ENCODE data around the gene RHO.
"Not testable (repeated sequence)": the region's sequence is repeated elsewhere in the genome, so short reads cannot be mapped to it uniquely, and the experiment has no call there.

Gene RHO

DNA sequence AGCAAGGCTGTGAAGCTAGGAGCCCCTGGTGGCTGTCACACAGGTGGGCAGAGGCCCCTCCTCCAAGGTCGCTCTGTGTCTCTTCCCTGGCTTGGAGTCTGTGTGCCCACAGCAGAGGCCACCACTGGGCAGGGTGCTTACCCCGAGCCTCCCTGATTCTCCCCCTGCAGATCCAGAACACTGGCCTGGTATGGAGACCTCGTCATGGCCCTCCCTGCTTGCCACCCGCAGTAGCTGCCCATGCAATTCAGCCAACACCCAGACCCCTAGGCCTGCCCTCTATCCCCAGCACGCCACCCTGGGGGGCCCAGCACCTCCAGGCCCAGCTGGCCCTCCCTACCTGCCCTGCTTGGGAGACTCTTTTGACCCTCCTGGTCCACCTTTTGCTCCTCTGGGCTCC, 5.5 kb upstream of the RHO start:
- no peak for DNase-seq

DNA sequence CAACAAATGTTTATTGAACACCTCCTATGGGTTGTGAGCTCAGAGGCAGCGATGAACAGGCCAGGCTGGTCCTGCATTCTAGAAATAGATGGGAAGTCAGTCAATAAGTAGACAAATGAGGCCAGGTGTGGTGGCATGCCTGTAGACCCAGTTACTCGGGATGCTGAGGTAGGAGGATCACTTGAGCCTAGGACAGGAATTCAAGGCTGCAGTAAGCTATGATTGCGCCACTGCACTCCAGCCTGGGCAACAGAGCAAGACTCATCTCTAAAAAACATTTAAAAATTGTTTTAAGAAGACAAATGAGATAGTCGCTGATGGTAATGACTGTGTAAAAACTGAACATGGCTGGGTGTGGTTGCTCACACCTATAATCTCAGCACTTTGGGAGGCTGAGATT, 4.4 kb upstream of the RHO start:
- no peak for DNase-seq

DNA sequence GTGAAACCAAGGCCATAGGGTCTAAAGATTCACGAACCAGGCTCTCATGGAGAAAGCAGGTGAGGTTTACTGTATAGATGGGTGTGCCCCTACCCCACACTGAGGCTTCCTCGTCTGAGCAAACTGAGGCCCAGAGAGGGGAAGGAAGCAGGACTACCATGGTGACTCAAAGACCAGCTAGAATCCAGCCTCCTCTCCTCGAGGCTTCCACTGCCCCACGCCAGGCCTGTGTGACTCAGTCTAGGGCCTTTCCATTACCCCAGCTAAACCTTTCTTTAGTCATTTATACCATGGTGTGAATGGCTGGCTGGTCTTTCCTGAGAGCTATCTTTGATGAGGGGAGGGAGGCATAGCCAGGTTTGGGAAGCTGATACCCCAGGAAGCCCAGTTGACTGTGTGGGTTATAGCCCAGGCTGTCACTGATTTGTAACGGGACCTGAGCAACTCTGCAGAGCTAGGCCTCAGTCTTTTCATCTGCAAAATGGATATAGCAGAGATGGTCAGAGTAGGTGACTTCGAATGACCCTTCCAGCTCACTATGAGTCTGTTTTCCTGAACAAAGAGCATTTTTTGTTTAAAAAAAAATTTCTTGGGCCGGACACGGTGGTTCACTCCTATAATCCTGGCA, 3.0 kb upstream of the RHO start:
- DNase-seq: no peak

DNA sequence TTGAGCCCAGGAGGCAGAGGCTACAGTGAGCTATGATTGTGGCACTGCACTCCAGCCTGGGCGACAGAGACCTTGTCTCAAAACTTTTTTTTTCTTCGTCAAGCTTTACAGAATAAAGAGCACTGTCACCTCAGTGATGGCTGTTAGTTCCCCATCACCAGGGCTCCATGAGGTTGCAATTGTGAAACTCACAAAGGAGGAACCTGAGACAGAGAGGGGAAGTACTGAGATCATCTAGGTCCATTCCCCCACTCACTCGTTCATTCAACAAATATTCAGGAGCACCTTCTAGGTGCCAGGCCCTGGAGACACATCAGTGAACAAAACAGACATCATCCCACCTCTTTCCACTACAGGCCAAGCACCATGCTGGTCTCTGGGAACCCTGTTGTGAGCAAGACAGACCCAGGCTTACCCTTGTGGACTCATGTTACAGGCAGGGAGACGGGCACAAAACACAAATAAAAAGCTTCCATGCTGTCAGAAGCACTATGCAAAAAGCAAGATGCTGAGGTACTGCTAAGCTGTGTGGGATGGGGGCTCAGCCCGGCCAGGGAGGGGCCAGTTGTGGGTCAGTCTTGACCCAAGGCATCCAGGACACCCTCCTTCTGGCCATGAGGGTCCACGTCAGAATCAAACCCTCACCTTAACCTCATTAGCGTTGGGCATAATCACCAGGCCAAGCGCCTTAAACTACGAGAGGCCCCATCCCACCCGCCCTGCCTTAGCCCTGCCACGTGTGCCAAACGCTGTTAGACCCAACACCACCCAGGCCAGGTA, 2.1 kb upstream of the RHO start:
- DNase-seq: peak; percentile 81 to 86

DNA sequence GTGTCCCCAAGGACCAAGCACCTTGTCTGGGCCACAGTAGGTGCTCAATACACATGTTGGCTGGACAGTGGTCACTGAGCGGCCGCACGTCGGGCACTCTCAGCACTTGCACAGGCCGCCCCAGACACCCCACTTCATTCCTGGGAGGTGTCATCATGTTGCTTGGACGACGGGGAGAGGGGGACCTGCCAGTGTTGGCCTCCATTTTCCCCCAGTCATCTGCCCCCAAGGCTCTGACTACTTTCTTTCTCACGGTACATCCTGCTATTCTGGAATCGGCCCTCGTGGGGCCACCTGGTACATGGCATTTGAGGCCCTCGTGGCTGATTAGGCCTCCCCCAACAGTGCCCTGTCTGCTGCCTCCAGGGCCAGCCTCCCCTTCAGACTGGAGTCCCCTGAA, 1.2 kb upstream of the RHO start:
- DNase-seq: no peak

DNA sequence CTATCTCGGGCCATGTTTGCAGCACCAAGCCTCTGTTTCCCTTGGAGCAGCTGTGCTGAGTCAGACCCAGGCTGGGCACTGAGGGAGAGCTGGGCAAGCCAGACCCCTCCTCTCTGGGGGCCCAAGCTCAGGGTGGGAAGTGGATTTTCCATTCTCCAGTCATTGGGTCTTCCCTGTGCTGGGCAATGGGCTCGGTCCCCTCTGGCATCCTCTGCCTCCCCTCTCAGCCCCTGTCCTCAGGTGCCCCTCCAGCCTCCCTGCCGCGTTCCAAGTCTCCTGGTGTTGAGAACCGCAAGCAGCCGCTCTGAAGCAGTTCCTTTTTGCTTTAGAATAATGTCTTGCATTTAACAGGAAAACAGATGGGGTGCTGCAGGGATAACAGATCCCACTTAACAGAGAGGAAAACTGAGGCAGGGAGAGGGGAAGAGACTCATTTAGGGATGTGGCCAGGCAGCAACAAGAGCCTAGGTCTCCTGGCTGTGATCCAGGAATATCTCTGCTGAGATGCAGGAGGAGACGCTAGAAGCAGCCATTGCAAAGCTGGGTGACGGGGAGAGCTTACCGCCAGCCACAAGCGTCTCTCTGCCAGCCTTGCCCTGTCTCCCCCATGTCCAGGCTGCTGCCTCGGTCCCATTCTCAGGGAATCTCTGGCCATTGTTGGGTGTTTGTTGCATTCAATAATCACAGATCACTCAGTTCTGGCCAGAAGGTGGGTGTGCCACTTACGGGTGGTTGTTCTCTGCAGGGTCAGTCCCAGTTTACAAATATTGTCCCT, 1.2 kb downstream of the RHO start:
- DNase-seq: no peak

DNA sequence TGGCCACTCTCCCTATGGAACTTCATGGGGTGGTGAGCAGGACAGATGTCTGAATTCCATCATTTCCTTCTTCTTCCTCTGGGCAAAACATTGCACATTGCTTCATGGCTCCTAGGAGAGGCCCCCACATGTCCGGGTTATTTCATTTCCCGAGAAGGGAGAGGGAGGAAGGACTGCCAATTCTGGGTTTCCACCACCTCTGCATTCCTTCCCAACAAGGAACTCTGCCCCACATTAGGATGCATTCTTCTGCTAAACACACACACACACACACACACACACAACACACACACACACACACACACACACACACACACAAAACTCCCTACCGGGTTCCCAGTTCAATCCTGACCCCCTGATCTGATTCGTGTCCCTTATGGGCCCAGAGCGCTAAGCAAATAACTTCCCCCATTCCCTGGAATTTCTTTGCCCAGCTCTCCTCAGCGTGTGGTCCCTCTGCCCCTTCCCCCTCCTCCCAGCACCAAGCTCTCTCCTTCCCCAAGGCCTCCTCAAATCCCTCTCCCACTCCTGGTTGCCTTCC, 1.9 kb downstream of the RHO start:
- DNase-seq: no peak

DNA sequence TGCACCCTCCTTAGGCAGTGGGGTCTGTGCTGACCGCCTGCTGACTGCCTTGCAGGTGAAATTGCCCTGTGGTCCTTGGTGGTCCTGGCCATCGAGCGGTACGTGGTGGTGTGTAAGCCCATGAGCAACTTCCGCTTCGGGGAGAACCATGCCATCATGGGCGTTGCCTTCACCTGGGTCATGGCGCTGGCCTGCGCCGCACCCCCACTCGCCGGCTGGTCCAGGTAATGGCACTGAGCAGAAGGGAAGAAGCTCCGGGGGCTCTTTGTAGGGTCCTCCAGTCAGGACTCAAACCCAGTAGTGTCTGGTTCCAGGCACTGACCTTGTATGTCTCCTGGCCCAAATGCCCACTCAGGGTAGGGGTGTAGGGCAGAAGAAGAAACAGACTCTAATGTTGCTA, 2.4 kb downstream of the RHO start:
- DNase-seq: no peak

DNA sequence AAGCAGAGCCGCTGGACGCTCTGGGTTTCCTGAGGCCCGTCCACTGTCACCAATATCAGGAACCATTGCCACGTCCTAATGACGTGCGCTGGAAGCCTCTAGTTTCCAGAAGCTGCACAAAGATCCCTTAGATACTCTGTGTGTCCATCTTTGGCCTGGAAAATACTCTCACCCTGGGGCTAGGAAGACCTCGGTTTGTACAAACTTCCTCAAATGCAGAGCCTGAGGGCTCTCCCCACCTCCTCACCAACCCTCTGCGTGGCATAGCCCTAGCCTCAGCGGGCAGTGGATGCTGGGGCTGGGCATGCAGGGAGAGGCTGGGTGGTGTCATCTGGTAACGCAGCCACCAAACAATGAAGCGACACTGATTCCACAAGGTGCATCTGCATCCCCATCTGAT, 3.3 kb downstream of the RHO start:
- no peak for DNase-seq

DNA sequence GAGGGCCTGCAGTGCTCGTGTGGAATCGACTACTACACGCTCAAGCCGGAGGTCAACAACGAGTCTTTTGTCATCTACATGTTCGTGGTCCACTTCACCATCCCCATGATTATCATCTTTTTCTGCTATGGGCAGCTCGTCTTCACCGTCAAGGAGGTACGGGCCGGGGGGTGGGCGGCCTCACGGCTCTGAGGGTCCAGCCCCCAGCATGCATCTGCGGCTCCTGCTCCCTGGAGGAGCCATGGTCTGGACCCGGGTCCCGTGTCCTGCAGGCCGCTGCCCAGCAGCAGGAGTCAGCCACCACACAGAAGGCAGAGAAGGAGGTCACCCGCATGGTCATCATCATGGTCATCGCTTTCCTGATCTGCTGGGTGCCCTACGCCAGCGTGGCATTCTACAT, 3.8 kb downstream of the RHO start:
- no peak for DNase-seq

DNA sequence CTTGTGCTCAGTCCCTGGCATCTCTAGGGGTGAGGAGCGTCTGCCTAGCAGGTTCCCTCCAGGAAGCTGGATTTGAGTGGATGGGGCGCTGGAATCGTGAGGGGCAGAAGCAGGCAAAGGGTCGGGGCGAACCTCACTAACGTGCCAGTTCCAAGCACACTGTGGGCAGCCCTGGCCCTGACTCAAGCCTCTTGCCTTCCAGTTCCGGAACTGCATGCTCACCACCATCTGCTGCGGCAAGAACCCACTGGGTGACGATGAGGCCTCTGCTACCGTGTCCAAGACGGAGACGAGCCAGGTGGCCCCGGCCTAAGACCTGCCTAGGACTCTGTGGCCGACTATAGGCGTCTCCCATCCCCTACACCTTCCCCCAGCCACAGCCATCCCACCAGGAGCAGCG, 5.0 kb downstream of the RHO start:
- DNase-seq: no peak

DNA sequence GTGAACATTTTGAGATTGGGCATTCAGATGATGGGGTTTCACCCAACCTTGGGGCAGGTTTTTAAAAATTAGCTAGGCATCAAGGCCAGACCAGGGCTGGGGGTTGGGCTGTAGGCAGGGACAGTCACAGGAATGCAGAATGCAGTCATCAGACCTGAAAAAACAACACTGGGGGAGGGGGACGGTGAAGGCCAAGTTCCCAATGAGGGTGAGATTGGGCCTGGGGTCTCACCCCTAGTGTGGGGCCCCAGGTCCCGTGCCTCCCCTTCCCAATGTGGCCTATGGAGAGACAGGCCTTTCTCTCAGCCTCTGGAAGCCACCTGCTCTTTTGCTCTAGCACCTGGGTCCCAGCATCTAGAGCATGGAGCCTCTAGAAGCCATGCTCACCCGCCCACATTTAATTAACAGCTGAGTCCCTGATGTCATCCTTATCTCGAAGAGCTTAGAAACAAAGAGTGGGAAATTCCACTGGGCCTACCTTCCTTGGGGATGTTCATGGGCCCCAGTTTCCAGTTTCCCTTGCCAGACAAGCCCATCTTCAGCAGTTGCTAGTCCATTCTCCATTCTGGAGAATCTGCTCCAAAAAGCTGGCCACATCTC, 6.1 kb downstream of the RHO start:
- DNase-seq: no peak

DNA sequence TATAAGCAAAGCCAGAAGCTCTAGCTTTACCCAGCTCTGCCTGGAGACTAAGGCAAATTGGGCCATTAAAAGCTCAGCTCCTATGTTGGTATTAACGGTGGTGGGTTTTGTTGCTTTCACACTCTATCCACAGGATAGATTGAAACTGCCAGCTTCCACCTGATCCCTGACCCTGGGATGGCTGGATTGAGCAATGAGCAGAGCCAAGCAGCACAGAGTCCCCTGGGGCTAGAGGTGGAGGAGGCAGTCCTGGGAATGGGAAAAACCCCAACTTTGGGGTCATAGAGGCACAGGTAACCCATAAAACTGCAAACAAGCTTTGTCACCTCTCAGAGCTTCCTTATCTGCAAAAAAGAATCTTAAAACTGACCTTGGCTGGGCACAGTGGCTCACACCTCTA, 6.6 kb downstream of the RHO start:
- DNase-seq: no peak

DNA sequence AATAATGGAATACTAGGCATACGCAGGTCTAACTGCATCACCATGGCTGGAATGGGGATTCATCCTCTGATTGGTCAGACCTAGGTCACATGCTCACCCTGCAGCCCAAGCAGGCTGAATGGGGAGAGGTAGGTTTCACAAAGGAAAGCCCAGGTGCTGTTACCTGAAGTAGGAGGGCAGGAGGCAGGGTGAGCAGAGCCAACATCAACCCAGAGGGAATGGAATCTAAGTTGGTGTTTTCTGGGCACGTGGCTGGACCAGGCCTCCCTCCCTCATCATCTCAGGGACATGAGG, 7.9 kb downstream of the RHO start:
- DNase-seq: no peak

DNA sequence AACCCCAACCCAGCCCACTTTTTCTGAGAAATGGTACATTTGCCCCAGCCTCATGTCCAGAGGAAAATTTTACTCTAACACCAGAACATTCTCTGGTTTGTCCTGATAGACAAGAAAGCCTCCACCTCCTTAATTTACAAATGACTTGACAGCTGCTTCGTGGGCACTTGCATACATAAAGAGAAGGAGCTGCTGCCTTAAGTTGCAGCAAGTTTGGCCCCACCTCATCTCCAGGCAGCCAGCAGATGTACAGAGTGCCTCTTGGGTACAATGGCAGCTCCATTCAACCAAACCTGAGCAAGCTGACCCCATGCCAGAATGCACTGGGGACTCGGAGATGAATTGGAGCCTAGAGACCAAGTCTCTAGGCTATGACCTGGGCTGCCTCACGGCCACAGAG, 8.4 kb downstream of the RHO start:
- no peak for DNase-seq

DNA sequence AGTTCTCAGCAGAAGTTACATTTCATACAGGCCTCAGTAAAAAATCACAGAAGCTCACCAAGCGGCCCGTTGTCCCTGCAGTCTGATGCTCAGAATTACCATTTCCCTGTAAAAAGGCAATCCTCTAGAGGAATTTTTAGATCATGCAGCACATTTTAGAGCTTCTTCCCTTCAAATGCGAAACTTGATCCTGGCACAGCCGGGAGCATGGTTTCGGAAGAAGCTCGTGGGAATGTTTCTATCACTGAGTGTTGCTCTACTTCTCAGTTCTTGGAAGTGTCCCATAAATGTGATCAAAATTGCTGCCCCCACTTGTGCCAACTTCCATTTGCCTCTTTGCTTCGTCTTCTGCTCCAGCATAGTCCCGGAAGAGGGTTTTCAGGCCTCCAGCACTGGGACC, 10.8 kb downstream of the RHO start:
- DNase-seq: no peak

DNA sequence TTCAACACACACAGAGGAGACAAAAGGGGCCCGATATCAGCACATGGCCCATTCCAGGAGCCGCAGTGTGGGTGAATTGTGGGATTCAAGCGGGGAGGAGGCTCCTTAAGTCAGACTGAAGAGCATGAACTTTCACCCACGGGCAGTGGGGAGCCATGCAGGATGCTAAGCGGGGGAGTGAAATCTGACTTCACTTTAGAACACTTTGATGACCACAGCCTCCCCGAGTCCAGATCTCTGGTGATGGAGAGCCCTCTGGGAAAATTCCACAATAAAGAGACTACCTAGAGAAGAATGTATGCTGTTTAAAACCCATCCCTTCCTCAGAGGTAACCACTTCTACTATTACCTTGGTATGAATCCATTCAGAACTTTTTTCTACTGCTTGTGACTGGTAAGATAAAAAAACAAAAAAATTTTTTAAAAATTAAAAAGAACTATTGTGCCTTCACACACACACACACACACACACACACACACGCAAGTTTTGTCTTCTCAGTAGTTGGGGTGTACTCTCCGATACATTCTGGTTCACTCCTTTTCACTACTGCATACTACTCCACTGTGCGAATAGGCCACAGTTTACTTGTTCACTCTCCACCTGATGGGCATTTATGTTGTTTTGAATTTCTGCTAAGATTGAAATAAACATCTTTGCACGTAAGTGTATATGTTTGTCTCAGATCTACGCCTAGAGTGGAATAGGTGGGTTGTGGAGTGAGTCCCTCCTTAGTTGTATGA, 12.5 kb downstream of the RHO start:
- no peak for DNase-seq

DNA sequence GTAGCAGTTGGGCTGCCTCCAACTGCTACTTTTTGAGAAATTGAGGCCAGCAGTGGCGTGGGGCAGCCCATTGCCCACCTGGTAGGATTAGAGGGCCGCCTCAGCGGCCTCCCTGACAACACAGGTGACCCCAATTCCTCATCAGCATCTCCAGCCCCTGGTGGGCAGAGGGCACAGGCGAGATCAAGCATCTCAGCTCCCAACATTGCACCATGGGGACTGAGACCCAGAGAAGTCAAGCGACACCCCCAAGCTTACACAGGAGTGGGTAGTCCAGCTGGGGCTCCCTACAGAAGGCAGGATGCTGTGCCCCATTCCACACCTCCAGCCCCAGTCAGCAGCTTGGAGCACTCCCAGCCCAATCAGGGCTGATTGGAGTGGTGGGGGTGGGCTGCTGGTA, 14.3 kb downstream of the RHO start:
- no peak for DNase-seq

DNA sequence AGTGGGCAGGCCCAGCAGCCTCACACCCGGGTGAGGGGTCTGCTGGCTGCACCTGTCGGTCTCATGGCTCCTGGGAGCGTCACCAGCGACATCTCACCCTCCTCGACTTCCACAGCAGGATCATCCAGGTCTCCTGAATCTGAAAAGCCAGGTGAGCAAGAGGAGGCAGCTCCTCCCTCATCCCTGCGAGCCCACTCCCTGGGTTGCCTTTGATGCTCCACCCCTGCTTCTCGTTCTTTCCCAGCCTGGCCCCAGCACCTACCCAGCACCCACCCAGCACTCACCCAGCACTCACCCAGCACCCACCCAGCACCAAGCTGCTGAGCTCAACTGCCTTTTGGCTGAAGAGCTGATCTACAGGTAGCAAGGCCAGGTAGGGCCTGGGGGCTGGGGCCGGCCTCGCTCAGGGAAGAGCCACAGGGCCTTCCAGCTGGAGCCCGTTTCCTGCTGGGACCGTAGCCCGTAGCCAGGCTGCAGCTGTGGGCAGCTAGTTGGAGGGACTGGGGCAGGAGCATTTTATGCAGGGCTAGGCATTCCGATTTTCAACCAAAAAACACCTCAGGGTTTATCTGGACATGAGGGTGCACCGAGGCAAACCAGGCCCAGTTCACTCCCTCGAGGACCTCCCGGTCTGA, 14.8 kb downstream of the RHO start, which contains the start of gene H1-8:
Gene H1-8, plus strand, starts transcription at position 20 of the 635 bp plus-strand sequence. Its CDS starts 44 bp downstream, at position 64.
- DNase-seq: no peak

DNA sequence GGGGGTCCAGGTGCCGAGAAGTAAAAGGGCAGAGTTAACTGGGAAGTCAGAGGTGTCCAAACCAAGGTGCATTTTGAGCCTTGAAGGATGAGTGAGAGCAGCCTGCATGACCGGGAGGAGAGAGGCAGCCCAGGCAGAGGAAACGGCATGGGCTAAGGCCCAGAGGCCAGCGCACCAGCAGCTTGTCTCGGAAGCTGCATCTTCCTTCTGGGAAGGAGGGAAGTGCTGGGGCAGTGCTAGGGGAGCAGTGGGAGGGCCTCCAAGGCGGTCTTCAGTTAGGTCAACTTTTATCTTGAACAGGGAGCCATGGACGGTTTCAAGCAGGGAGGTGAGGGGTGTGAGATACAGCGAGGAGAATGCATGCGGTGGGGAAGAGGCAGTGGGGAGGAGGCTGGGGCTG, 15.6 kb downstream of the RHO start:
- no peak for DNase-seq

DNA sequence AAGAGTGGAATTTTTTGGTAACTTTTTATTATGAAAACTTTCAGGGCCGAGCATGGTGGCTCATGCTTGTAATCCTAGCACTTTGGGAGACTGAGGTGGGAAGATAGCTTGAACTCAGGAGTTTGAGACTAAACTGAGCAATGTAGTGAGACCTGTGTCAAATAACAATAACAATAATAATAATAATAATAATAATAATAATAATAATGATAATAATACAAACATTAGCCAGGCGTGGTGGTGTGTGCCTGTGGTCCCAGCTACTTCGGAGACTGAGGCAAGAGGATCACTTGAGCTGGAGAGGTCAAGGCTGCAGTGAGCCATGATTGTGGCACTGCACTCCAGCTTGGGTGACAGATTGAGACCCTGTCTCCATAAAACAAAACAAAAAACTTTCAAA, 17.5 kb downstream of the RHO start:
- DNase-seq: not testable (repeated sequence)

DNA sequence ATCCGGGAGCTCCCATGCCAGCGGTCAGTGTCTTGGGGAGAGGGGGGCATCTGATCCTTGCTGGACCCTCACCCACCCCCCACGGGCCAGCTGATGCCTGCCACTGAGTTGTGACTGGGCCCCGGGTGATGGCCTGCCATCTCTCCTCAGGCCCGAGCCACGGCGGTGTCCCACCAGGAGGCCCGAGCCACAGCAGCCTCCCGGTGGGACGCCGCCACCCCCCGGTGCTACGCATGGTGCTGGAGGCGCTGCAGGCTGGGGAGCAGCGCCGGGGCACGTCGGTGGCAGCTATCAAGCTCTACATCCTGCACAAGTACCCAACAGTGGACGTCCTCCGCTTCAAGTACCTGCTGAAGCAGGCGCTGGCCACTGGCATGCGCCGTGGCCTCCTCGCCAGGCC, 18.8 kb downstream of the RHO start:
- no peak for DNase-seq
